K562 treated with DMSO at 1 percent for 12 hours (cell line): Measurements from ENCODE around the gene PSMB10. TPM values are rescaled to one million over a fixed set of nuclear protein-coding genes. Genes with fewer than 3 reads are reported as not detected.

Experiments used
- total RNA-seq: library from RNA; unstranded; fragments of 300-600 nt; gene quantifications from 2 replicates; pipeline ENCODE4 v1.2.3, GENCODE V29; 2022; ENCODE audit not compliant: insufficient read depth

PSMB10 gene
- 68.4 and 108 TPM in 2 replicates for total RNA-seq

GRCh38 chr16:67936124-67936879 lies at the start of gene PSMB10:
Gene PSMB10 (minus strand): TSS chr16:67936850. CDS start chr16:67936749, 101 bp downstream.

GRCh38 chr16:67979955-67980678 lies 43.5 kb upstream of the PSMB10 start, which contains the start of gene DPEP3:
Gene DPEP3 (minus strand): TSS chr16:67980499. CDS start chr16:67980380, 119 bp downstream.

GRCh38 chr16:67968400-67969253 lies 32.0 kb upstream of the PSMB10 start, which contains the start of gene SLC12A4:
Gene SLC12A4 (minus strand): TSS chr16:67968637. CDS start chr16:67968553, 84 bp downstream.

GRCh38 chr16:67943619-67944504 lies 7.2 kb upstream of the PSMB10 start, which contains the start of gene LCAT:
Gene LCAT (minus strand): TSS chr16:67944120. CDS start chr16:67944101, 19 bp downstream.

GRCh38 chr16:67931712-67932461 lies 4.8 kb downstream of the PSMB10 start, which contains the start of gene CTRL:
Gene CTRL (minus strand): TSS chr16:67931862. CDS start chr16:67931852, 10 bp downstream.

GRCh38 chr16:67892899-67893742 lies 43.5 kb downstream of the PSMB10 start, which contains the start of gene PSKH1:
Gene PSKH1 (plus strand): TSS chr16:67893254. CDS start chr16:67908750, 15,496 bp downstream.

GRCh38 chr16:67884684-67885083 lies 52.0 kb downstream of the PSMB10 start, which contains the start of gene NRN1L:
Gene NRN1L (plus strand): TSS chr16:67884885. CDS start chr16:67884904, 19 bp downstream.

Other genes starting within 250 kb of the PSMB10 start
- 12.6 and 16.6 TPM in 2 replicates for gene GFOD2, start 217.5 kb downstream of the PSMB10 start, total RNA-seq
- gene RANBP10, start 130.3 kb downstream of the PSMB10 start, total RNA-seq, result 5.9 and 18.0 TPM in 2 replicates
- not detected in 2 replicates for gene TSNAXIP1, start 130.0 kb downstream of the PSMB10 start, total RNA-seq
- 42.8 and 44.4 TPM in 2 replicates for gene THAP11, start 94.5 kb downstream of the PSMB10 start, total RNA-seq
- 73.0 and 85.5 TPM in 2 replicates for gene NUTF2, start 89.9 kb downstream of the PSMB10 start, total RNA-seq
- gene CENPT, start 89.2 kb downstream of the PSMB10 start, total RNA-seq, result 49.8 and 70.8 TPM in 2 replicates
- 44.1 and 77.8 TPM in 2 replicates for gene EDC4, start 63.8 kb downstream of the PSMB10 start, total RNA-seq
- 3.5 and 4.0 TPM in 2 replicates for gene NRN1L, start 52.0 kb downstream of the PSMB10 start, total RNA-seq
- 26.9 and 37.2 TPM in 2 replicates for gene PSKH1, start 43.6 kb downstream of the PSMB10 start, total RNA-seq
- 1.0 and 1.2 TPM in 2 replicates for gene CTRL, start 5.0 kb downstream of the PSMB10 start, total RNA-seq
- 5.9 and 13.3 TPM in 2 replicates for gene LCAT, start 7.3 kb upstream of the PSMB10 start, total RNA-seq
- gene SLC12A4, start 31.8 kb upstream of the PSMB10 start, total RNA-seq, result 12.0 and 20.0 TPM in 2 replicates
- gene DPEP3, start 43.6 kb upstream of the PSMB10 start, total RNA-seq, result not detected in 2 replicates
- gene DPEP2, start 62.6 kb upstream of the PSMB10 start, total RNA-seq, result 1.7 and 4.6 TPM in 2 replicates
- not detected in 2 replicates for gene DPEP2NB, start 79.1 kb upstream of the PSMB10 start, total RNA-seq
- 12.3 and 13.7 TPM in 2 replicates for gene DDX28, start 86.4 kb upstream of the PSMB10 start, total RNA-seq
- 8.5 and 13.1 TPM in 2 replicates for gene DUS2, start 86.4 kb upstream of the PSMB10 start, total RNA-seq
- gene NFATC3, start 148.5 kb upstream of the PSMB10 start, total RNA-seq, result 12.5 and 41.1 TPM in 2 replicates